M059J (cell line): ENCODE data around the gene SELENBP1. TPM values are rescaled to one million over a fixed set of nuclear protein-coding genes. Genes with fewer than 3 reads are reported as not detected.
A peak's percentile ranks its signal among the peaks of the same experiment; 100 is the strongest.
"Not testable (repeated sequence)": the region's sequence is repeated elsewhere in the genome, so short reads cannot be mapped to it uniquely, and the experiment has no call there.

Experiments
- DNase-seq: peaks from one replicate; pipeline ENCODE4 v3.0.0-alpha.2; 2012; ENCODE audit warnings: low read depth
- total RNA-seq: library from RNA; depleted of rRNA; stranded (reverse); fragments of >200 nt; shearing (Covaris generic); gene quantifications from 2 replicates; pipeline ENCODE4 v1.2.3, GENCODE V29; 2014

The SELENBP1 gene
- total RNA-seq, 1 experiment from 2014 or later, result 4.5 TPM

DNA sequence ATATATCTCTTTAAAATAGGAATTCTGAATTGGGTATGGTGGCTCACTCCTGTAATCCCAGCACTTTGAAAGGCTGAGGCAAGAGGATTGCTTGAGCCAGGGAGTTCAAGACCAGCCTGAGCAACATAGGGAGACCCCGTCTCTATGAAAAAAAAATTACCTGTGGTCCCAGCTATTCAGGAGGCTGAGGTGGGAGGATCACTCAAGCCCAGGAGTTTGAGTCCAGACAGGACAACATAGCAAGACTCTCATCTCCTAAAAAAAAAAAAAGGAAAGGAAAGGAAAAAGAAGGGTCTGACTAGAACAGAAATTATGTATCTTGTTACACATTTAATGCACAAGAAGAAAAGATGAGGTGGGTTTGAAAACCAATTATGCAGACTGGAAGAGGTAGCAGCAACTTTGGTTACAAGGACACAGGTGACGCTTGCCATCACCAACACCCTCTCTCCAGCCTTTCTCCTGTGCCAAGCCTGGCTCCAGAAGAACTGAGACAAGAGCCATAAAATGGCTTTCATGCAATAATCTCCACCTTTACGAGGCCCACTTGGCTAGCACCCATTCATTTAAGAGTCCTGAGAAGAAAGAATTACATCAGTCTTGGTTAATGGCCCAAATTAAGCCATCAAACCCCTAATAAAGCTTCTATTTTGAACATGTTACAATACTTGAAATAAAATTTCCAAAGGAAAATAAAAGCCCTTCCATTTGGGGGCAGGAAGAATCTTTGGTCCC is 4.8 kb upstream of the SELENBP1 start:
- no peak for DNase-seq

DNA sequence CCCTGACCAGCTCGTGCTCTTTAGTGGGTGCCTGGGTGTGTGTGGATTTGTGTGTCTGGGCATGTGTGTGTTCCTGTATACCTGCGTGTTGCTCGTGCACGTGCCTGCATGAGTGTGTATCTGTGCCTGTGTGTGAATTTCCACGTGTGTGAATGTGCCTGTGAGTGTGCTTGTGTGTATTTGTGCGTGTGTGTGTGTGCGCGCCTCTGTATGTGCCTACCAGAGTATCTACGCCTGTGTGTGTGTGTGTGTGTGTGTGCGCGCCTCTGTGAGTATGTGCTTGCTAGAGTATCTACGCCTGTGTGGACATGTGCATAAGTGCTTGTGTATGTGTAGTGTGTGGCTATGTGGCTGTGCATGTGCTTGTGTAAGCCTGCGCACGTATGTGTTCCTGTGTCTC is 691 bp upstream of the SELENBP1 start:
- DNase-seq, result no peak

DNA sequence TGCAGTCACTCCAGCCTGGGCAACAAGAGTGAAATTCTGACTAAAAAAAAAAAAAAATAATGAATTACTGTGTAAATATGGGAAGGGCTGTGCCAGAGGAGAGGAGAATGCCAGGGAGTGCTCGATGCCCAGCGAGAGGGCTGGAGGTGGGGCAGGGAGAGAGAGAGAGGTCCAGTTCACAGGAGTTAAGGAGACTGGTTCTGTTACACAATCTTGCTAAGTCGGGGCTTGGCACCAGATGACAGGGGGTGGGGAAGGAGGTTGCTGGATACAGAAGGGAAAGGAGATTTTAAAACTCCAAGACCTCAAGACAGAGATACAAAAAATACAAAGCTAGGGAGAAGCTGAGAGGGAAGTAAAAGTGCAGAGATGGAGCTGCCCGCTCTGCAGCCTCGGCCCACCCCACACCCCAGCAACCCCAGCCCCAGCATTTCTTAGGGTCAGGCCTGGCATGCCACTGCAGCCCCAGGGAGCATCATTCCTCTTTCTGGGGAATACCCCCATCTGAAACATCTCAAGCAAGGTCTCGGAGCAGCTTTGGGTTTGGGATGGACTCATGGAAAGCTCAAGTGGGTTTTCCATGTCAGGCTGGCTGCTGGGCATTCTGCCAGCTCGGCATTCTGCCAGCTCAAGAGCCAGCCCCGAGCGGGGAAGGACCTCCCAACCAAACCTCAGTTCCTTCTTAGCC is 991 bp downstream of the SELENBP1 start:
- DNase-seq, result peak; percentile 19

DNA sequence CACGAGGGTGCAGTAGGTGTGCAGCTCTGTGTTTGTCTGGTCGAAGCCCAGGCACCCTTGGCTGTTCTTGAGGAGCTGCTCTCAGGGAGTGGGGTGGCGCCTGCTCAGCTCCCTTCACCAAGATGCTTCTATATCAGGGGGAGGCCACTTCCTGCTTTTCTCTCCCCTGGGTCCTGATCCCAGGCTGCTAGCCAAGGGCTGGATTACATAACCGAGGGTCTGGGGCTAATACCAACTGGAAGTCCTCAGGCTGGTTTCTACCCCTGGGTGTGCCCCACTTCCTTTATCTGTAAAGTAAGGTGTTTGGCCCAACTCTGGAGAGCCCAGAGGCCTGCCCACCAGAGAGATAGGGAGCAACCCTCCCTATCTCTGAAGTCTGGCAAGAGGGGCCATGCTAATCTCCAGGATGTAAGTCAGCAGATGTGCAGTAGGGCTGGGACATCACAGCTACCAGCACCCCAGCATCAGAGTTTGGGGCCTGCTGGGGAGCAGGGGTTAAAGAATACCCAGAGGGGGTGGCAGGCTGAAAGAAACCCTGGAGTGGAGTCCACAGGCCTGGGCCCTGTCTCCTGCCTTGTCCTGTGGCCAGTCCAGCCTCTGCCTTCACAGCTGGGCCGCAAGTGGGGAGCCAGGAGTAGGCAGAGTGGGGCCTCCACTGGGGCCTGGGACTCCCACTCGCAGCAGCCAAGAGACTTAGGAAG is 2.1 kb downstream of the SELENBP1 start:
- no peak for DNase-seq

DNA sequence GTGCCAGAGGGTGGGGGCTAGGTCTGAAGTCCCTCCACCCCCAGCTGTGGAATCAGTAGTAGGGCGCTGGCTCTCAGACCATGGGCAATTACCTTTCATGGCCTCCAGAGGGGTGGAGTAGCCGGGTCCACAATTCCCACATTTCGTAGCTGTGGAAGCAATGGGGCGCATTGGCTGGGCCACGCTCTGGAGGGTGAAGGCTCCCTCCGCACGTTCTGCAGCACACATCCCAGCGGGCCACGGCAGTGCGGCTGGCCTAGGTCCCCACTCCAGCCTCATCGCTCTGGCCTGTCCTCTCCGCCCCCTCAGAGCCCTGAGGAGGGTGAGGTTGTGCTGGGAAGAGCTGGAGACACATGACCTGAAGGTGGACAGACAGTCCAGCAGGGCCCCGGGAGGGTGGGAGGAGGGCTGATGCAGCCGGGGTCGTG is 2.9 kb downstream of the SELENBP1 start:
- no peak for DNase-seq

DNA sequence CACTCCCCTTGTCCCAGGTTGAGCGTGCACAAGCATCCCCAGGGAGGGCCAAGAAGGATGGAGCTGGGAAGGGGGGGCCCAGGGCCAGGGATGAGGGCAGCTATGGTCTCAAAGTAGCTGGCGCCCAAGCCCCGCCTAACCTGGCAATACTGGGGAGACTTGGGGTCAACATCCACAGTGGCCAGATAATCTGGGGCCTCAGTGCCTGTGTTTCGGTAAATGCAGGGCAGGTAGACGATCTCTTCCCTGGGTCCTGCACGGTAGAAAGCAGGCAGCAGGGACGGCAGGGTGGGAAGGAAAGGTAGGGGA is 3.2 kb downstream of the SELENBP1 start:
- DNase-seq, result no peak

DNA sequence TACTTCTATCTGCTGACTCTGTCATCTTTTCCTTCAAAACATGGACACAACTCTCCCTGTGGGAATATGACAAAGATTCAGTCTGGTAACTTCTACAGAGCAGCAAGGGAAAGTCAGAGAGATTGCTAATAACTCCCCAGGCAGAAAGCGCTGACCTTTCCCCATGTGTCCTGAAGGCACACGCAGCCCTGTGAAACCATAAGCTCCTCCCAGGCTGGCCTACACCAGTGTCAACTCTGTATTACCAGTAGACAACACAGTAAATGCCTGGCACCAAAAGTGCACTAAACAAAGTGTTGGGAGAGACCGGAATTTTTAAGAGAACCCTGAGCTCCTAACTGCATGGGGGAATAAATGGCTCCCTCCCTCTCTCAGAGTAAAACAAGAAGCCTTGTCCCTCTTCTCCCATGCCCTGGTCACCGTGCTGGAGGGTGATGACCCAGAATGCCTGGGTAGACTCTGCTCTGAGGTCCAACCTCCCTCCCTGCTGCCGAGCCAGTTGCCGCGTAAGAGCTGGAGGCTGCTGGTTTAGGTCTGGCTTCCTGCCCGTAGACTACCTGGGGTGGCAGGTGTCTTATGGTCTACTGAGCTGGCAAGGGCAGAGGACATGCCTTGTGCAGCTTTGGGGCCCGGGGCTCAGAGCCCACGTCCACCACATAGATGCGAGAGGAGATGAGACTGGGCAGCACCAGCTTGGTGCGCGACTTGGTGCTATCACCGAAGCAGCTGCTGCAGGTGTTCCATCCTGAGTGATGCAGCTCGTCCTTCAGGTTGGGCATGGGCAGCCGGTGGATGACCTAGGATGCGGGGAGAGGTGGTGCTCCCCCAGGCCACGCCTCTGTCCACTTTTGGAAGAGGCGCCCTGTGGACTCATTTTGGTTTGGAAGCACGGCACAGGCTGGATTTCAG is 3.9 kb downstream of the SELENBP1 start:
- DNase-seq, result no peak

DNA sequence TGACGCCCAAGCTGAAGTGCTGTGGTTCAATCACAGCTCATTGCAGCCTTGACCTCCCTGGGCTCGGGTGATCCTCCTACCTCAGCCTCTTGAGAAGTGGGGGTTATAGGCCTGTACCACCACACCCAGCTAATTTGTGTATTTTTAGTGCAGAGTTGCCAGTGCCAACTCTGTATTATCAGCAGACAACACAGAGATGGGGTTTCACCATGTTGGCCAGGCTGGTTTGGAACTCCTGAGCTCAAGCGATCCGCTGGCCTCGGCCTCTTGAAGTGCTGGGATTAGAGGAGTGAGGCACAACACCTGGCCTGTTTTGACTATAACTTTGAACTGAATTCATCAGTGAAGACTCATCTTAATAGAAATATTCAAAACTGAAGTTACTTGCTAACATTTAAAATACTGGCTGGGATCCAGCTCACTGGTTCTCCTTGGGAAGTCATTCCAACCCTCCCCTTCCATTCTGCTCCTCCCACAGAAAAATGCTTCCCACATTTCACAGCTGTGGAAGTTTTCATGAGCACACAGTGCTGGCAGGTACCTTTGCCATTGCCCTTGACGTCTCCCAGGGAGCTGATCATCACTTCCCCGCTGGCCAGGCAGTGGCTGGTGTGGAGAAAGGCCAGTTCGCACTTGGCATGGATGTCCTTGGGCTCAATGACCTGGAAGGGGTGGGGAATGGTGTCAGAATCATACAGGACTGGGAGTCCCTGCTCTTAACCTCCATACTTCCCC is 4.7 kb downstream of the SELENBP1 start:
- DNase-seq, result no peak

DNA sequence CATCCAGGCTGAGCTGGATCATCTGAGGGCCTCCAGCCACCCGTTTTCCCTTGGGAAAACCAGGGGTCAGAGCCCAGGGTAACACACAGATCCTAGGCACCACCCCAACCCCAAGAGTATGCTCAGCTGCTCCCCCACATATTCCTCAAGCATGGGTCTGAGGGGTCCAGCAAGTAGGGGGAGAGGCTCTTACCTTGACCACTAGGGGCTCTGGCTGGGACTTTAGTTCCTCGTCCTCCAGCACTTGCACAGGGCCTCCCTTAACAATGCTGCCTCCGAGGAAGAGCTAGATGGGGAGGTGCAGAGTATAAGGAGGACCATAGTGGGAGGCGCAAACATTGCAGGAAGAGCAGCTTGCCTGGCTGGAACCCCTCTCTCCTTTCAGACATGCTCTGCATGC is 7.5 kb downstream of the SELENBP1 start:
- no peak for DNase-seq

DNA sequence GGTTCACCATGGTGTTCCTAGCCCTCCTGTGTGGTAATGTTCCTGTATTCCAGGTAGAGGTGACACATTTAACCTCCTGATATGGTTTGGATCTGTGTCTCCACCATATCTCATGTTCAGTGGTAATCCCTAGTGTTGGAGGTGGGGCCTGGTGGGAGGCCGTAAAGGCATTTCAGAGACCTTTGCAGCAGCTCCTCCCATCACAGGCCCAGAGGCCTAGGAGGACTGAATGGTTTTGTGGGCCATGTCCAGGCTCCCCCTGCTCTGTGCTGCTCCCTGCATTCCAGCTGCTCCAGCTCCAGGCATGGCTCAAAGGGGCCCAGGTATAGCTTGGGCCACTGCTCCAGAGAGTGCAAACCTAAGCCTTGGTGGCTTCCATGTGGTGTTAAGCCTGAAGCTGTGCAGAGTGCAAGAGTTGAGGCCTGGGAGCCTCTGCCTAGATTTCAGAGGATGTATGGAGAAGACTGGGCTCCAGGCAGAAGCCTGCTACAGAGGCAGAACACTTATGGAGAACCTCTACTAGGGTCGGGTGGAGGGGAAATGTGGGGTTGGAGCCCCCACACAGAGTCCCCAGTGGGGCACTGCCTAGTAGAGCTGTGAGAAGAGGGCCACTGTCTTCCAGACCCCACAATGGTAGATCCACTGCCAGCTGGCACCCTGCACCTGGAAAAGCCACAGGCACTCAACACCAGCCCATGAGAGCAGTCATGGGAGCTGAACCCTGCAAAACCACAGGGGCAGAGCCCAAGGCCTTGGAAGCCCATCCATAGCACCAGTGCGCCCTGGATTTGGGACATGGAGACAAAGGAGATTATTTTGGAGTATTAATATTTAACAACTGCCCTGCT is 10.0 kb downstream of the SELENBP1 start:
- no peak for DNase-seq

DNA sequence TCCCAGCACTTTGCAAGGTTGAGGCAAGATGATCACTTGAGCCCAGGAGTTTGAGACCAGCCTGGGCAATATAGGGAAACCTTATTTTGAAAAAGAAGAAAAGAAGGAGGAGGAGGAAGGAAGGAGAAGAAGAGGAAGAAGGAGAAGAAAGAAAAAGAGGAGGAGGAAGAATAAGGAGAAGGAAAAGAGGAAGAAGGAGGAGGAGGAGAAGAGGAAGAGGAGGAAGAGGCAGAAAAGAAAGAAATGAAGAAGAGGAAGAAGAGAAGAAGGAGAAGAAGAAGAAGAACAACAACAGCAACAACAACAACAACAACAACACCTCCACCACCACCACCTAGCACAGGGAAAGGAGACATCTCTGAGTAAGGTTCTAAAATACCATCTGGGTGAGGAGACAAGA is 10.6 kb downstream of the SELENBP1 start:
- no peak for DNase-seq

DNA sequence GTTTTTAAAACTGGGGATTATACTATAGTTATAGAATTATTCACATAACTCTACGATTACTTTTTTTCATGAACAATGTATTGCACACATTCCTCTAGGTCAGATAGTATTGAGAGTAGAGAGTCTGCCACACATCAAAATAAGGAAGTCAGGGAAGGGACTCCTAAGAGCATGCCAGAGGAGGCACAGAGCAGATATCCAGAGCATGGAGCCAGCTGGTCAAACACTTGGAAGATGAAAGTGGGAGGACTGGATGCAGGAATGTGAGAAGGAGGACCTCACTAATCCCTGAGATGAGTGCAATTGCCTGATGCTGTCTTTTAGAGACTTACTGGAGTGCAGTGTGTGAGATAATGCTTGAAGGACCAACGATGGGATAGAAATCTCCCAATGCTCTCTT is 15.8 kb downstream of the SELENBP1 start:
- no peak for DNase-seq

DNA sequence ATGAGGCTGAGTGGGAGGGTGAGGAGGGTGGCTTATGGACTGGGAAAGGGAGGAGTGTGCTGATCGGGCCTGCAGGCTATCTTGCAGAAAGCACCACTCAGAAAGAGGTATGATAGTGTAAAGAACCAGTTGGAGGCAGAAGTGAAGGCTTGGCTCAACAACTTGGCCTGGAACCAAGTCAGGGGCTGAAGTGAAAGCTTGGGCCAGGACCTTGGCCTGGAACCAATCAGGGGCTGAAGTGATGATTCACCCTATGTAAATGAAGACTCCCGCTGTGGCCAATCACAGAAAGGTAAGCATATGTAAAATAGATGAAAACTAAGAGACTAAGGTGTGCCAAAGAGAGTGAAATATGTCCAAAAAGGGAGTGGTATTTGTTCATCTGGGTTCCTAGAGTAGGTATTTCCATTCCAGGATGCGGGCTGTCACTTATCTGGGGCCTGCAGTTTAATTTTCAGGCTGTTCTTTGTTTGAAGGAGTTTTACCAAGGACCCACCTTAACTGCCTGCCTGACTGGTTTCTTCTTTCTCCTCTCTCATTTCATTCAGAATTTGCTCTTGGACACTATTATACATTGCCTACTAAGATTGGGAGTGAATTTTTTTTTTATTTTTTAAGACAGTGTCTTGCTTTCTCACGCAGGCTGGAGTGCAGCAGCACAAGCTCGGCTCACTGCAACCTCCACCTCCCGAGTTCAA is 20.3 kb downstream of the SELENBP1 start:
- DNase-seq, result peak; percentile 45

DNA sequence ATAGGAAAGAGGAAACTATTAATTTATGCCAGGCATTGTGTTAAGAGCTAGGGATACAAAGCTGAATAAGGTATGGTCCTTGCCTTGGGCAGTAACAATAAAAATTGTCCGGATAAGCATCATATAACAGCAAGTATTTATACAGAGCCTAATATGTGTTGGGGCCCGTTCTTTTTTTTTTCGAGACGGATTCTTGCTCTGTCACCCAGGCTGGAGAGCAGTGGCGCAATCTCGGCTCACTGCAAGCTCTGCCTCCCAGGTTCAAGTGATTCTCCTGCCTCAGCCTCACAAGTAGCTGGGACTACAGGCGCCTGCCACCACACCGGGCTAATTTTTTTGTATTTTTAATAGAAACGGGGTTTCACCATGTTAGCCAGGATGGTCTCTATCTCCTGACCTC is 22.2 kb downstream of the SELENBP1 start:
- not testable (repeated sequence) for DNase-seq

DNA sequence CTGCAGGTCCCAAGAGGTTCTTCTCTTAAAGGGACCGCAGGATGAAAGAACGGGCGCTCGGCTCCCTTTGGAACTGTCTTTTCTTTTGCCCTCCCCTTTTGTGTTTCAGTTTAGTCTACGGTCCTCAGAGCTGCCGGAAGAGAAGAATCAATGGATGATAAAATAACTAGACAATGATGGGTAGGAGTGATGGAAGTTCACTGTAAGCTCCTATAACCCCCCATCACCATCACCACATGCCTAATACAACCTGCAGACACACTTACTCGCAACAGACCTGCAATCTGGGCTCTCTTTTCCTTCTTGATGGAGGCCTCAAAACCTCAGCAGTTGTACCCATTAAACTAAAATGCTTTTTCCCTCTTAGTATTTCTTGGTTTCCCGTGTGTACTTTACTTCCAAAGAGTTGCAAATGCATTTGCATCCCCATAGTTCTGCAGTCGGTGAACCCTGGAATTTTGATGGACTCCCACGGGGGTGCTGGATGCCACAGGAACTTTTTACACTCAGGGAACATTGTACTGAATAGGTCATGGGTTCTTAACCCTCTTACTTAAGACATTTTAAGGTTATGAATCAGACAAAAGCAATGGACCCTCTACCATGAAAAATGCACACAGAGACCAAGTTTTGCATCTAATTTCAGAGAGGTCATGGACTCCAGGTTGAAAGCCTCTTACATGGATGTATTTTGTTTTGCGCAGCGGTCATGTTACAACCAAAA is 24.8 kb downstream of the SELENBP1 start:
- peak; percentile 14 for DNase-seq

DNA sequence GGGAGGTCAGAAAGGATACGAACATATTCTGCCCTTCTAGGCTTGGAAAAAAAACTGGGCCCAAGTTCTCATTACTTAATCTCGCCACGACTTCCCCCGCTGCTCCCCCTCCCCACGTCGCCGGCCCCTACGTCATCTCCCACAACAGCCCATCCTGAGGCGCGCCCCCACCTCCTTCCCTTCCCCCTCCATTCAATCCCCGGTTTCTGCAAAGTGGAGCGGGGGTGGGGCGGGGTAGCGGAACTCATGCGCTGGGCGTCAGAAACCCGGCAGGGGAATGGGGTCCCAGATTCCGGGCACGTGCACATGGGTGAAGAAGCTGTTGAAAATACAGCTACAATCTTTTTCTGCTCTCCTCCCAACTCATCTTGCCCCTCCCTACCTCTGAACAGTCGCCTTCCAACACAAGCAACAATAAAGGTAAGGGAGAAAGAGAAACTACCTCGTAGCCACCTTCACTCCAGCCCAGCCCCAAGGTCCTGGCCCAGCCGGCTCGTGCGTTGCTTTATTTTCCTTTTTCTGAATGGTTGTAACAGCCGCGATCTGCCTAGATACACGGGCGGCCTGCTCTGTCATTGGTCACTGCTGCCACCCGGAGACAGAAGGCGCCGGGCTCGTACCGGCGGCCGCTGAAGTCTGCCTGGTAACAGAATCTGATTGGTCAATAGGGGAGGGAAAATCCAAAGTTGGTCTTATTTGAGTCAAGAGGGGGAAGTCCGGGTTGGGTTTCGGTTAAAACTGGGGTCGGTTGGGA is 25.6 kb downstream of the SELENBP1 start, which contains the start of gene RFX5:
TSS of gene RFX5 (minus strand) at position 484 of the 754 bp plus-strand sequence. CDS start 932 bp downstream, outside the sequence.
- DNase-seq, result peak; percentile 98

DNA sequence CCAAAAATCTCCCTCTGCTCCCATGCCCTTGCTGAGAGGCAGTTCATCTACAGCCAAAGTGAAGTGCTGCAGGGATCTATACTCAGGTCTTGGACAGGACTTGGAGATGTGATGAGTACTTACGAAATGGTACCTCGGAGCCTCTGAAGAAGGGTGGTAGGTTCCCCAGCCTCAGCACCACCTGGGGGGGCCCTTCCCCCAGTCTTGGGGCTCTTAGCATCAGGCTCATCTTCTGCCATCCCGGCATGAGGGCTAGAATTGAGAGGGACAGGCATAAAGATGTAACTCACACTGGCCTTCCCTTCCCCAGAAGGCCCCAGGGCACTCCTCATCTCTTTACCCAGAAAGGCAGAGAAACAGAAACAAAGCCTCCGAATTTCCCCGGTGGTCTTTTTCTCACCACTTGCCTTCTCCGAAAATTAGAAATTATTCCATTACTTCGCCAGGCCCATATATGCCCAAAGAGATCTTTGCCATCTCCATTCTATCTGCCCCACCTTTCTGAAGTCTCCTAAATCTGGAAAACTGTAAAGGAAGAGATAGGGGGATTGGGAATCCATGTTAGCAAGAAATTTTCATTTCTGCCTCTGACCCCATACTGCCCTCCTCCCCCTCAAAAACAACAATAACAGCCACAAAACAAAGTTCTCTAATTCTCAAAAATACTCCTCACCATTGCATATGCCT is 26.3 kb downstream of the SELENBP1 start:
- DNase-seq, result no peak
